ENCODE data around the gene NUP58. TPM values are rescaled to one million over a fixed set of nuclear protein-coding genes. Genes with fewer than 3 reads are reported as not detected.

Gene NUP58
- total RNA-seq, 3 donors from 2014 or later = 35.0 to 81.5 (median 68.2) TPM

GRCh38 chr13:25380082-25380481 lies 78.7 kb downstream of the NUP58 start:
- H3K4me3 ChIP-seq = no peak overlapping the region
- no peaks in the 10 kb centered on the region for H3K27me3 ChIP-seq
- no peak for TF ChIP-seq POLR2AphosphoS5 (IDR thresholded peaks at IDR 0.05)
- no peak for TF ChIP-seq POLR2A (IDR thresholded peaks at IDR 0.05)
- TF ChIP-seq CTCF (IDR thresholded peaks at IDR 0.05) = no peak
- intact Hi-C loops (cut with DNase I; ENCODE audit: low total_unique reads) = no loop called here
- H3K4me1 ChIP-seq = no peaks in the 10 kb centered on the region
- DNase-seq (ENCODE audit: low spot score in 2 of 2) = no peak
- no peaks in the 10 kb centered on the region for H3K9me3 ChIP-seq
- H3K27ac ChIP-seq = no peak overlapping the region
- no peaks in the 10 kb centered on the region for H3K36me3 ChIP-seq

GRCh38 chr13:25380741-25381324 lies 79.4 kb downstream of the NUP58 start:
- TF ChIP-seq POLR2A (IDR thresholded peaks at IDR 0.05) = no peak
- TF ChIP-seq CTCF (IDR thresholded peaks at IDR 0.05) = no peak
- no peak for TF ChIP-seq POLR2AphosphoS5 (IDR thresholded peaks at IDR 0.05)
- no peaks in the 10 kb centered on the region for H3K27me3 ChIP-seq
- intact Hi-C loops (cut with DNase I; ENCODE audit: low total_unique reads) = no loop called here
- H3K27ac ChIP-seq = no peak overlapping the region
- no peak for DNase-seq (ENCODE audit: low spot score in 2 of 2)
- no peaks in the 10 kb centered on the region for H3K4me1 ChIP-seq
- no peaks in the 10 kb centered on the region for H3K9me3 ChIP-seq
- no peaks in the 10 kb centered on the region for H3K36me3 ChIP-seq
- H3K4me3 ChIP-seq = no peak overlapping the region

GRCh38 chr13:25384758-25385410 lies 83.5 kb downstream of the NUP58 start:
- H3K27ac ChIP-seq = no peak overlapping the region
- no peak overlapping the region for H3K4me3 ChIP-seq
- H3K4me1 ChIP-seq = no peaks in the 10 kb centered on the region
- H3K36me3 ChIP-seq = no peaks in the 10 kb centered on the region
- no peak for TF ChIP-seq POLR2AphosphoS5 (IDR thresholded peaks at IDR 0.05)
- TF ChIP-seq CTCF (IDR thresholded peaks at IDR 0.05) = no peak
- TF ChIP-seq POLR2A (IDR thresholded peaks at IDR 0.05) = no peak
- no peak for DNase-seq (ENCODE audit: low spot score in 2 of 2)
- intact Hi-C loops (cut with DNase I; ENCODE audit: low total_unique reads) = no loop called here
- no peaks in the 10 kb centered on the region for H3K27me3 ChIP-seq
- no peaks in the 10 kb centered on the region for H3K9me3 ChIP-seq

- H3K36me3 ChIP-seq = no peaks in the 10 kb centered on the region
- DNase-seq (ENCODE audit: low spot score in 2 of 2) = no peak
- TF ChIP-seq POLR2A (IDR thresholded peaks at IDR 0.05) = no peak
- no peak for TF ChIP-seq CTCF (IDR thresholded peaks at IDR 0.05)
- TF ChIP-seq POLR2AphosphoS5 (IDR thresholded peaks at IDR 0.05) = no peak
- intact Hi-C loops (cut with DNase I; ENCODE audit: low total_unique reads) = no loop called here
- H3K4me1 ChIP-seq = no peaks in the 10 kb centered on the region
- H3K9me3 ChIP-seq = no peaks in the 10 kb centered on the region
- no peak overlapping the region for H3K4me3 ChIP-seq
- no peaks in the 10 kb centered on the region for H3K27me3 ChIP-seq
- H3K27ac ChIP-seq = no peak overlapping the region
These were observed 90.5 kb downstream of the NUP58 start for GRCh38 chr13:25391932-25392331.

Other genes with a start within 250 kb of the NUP58 start
- gene PABPC3, start 205.5 kb upstream of the NUP58 start, total RNA-seq = under 1 TPM in 2 of 3 donors, not detected in 1; 0.15 to 0.32 TPM
- 1 to 10 TPM in 1 of 3 donors, not detected in 2; 9.1 TPM for gene AMER2, start 129.3 kb upstream of the NUP58 start, total RNA-seq
- gene MTMR6, start 14.1 kb upstream of the NUP58 start, total RNA-seq = 10 to 100 TPM; 17.4 to 26.1 (median 20.6) TPM
- 1 to 10 TPM in 1 of 3 donors, under 1 TPM in 2; under 0.01 to 1.0 (median under 0.01) TPM for gene ATP8A2, start 70.3 kb downstream of the NUP58 start, total RNA-seq

All from breast epithelium (tissue), 4 donors.